Activated CD4-positive, alpha-beta T cell treated with anti-CD3 and anti-CD28 coated beads for 24 hours (primary cell): ENCODE measurements around the gene PIK3CB.
"Not testable (repeated sequence)": the region's sequence is repeated elsewhere in the genome, so short reads cannot be mapped to it uniquely, and the experiment has no call there.

ENCODE experiments used
- DNase-seq, 2 donors: peaks; one replicate each; pipeline ENCODE4 v3.0.0-alpha.2; 2020; ENCODE audit warnings: low read depth in 2 of 2

PIK3CB gene

GRCh38 chr3:138608322-138609135 lies 226.2 kb downstream of the PIK3CB start, which contains the start of gene FAIM:
TSS of gene FAIM (plus strand) at chr3:138608771. CDS start at chr3:138619727, 10,956 bp downstream.
- peak; percentile 35 to 38 for DNase-seq

- not testable (repeated sequence) for DNase-seq
Observed at GRCh38 chr3:138604106-138604595, 230.6 kb downstream of the PIK3CB start.
